ENCODE results near the gene HOXB2.

The HOXB2 gene

DNA sequence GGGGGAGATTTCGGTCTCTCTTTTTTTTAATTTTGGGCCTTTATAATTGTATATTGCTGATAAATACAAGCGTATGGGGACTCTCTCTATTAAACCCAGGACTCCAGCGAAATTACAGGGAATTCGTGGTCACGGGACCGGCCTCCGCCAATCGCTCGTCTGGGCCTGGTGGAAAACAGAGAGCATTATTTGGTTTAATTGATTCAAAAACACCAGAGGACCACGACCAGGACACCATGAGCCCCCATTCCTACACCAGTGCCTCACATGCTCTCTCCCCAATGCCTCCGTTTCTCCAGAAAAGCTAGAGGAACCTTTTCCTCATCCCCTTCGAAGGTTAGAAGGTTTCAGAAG is at the start of gene HOXB2:
Gene HOXB2, minus strand, starts transcription at position 88 of the 354 bp plus-strand sequence. CDS start 198 bp downstream, outside the sequence.
- no peak for TF ChIP-seq EZH2phosphoT487 (IDR thresholded peaks at IDR 0.05; ENCODE audit: borderline replicate concordance, low read length)
- no peak for TF ChIP-seq CTCF (IDR thresholded peaks at IDR 0.05; ENCODE audit: low read depth, low read length, poor library complexity, severe bottlenecking)
- H3K36me3 ChIP-seq (ENCODE audit: control insufficient read depth, low read length), result no peaks in the 10 kb centered on the region
- H3K9me3 ChIP-seq (ENCODE audit: control insufficient read depth, insufficient read depth, low read length), result no peaks in the 10 kb centered on the region
- peaks cover 68% of the 10 kb centered on the region for H3K27me3 ChIP-seq (ENCODE audit: control insufficient read depth, low read length)
- no peak within 1 kb of the TSS for H3K27ac ChIP-seq (ENCODE audit: low read depth, low read length)
- H3K4me2 ChIP-seq (ENCODE audit: low read length), result no peak within 1 kb of the TSS
- no peaks in the 10 kb centered on the region for H3K9me2 ChIP-seq (replicated peaks; ENCODE audit: control insufficient read depth, low read length)
- no peaks in the 10 kb centered on the region for H3K79me2 ChIP-seq (ENCODE audit: control insufficient read depth, low read length)
- no peaks in the 10 kb centered on the region for H4K20me1 ChIP-seq (ENCODE audit: control insufficient read depth, insufficient read depth, low read depth, low read length)
- no peaks in the 10 kb centered on the region for H3F3A ChIP-seq (ENCODE audit: control insufficient read depth, insufficient read depth)
- no peaks in the 10 kb centered on the region for H3K4me1 ChIP-seq (ENCODE audit: control insufficient read depth, low read length)
- H3K4me3 ChIP-seq (ENCODE audit: low read length), result no peak within 1 kb of the TSS

DNA sequence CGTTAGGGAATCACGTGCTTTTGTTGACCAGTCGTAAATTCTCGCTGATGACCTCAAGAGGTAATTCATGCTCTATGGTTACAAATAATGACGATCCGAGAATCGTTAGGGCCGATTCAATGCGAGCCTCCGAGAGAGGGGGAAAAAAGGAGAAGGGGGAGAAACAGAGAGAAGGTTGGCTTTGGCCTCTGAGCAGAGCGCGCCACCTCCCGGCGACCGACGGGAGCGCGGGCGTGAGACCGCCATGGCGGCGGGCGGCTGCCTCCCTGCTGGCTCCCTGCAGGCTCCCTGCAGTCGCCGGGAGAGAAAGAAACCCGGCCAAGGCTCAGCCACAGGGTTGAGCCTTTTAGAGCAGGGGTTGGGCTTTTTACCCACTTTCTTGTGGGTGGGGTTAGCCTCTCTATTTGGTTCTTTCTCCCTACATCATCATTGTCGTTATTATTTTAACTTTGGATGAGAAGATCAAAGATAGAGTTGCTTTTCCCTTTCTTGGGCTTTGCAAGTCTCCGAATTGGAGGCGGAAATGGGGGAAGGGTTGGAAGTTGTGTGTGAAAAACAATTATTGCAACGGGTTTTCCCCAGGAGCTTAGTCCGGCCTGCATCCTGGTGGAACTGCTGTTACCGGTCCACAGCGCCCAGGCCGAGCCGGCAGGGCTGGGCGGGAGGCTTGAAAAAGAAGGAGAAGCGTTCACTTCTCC is 49.1 kb upstream of the HOXB2 start:
- no peaks in the 10 kb centered on the region for H3K36me3 ChIP-seq (ENCODE audit: control insufficient read depth, low read length)
- H3K27me3 ChIP-seq (ENCODE audit: control insufficient read depth, low read length), result peaks cover 73% of the 10 kb centered on the region
- H3K4me2 ChIP-seq (ENCODE audit: low read length), result no peak overlapping the region
- H3K79me2 ChIP-seq (ENCODE audit: control insufficient read depth, low read length), result no peaks in the 10 kb centered on the region
- no peak overlapping the region for H3K4me3 ChIP-seq (ENCODE audit: low read length)
- no peaks in the 10 kb centered on the region for H3K9me3 ChIP-seq (ENCODE audit: control insufficient read depth, insufficient read depth, low read length)
- H4K20me1 ChIP-seq (ENCODE audit: control insufficient read depth, insufficient read depth, low read depth, low read length), result peaks cover 3% of the 10 kb centered on the region; the same call in 1 of the 2 replicates
- peak; percentile 81 for TF ChIP-seq CTCF (IDR thresholded peaks at IDR 0.05; ENCODE audit: low read depth, low read length, poor library complexity, severe bottlenecking)
- TF ChIP-seq EZH2phosphoT487 (IDR thresholded peaks at IDR 0.05; ENCODE audit: borderline replicate concordance, low read length), result no peak
- H3K4me1 ChIP-seq (ENCODE audit: control insufficient read depth, low read length), result peaks cover 4% of the 10 kb centered on the region; the same call in 1 of the 2 replicates
- H3K27ac ChIP-seq (ENCODE audit: low read depth, low read length), result no peak overlapping the region
- no peaks in the 10 kb centered on the region for H3F3A ChIP-seq (ENCODE audit: control insufficient read depth, insufficient read depth)
- no peaks in the 10 kb centered on the region for H3K9me2 ChIP-seq (replicated peaks; ENCODE audit: control insufficient read depth, low read length)

DNA sequence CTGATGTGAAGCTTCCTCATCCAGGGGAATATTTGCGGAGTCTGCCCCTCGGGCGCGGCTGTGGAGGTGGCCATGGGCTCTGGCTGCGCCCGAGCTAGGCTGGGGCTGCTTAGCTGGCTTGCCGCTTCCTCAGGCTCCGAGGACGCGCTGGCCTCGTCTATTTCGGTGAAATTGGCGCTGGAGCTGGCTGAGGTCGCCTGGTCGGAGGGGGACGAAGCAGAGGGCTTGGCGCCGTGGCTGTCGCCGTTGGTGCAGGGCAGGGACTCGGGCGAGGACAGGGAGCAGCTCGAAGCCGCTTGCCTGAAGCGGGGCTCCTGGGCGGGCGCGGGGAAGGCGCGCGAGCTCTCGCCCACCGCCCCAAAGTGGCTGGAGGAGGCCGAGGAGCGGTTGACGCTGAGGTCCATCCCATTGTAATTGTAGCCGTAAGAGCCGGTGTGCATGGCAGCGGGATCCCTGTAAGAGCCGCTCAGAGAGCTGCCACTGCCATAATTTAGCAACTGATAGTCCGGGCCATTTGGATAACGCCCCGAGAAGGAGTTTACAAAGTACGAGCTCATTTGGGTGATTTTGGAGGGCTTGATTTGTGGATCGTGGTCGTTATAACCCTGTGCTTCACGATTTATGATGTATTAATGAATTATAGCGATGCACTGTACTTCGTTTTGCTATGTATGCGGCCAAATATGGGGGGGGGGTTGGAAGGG is 48.4 kb upstream of the HOXB2 start, which contains the start of gene HOXB5:
Gene HOXB5, minus strand, starts transcription at position 654 of the 704 bp plus-strand sequence. Its CDS starts 97 bp downstream, at position 557.
- Histone ChIP-seq H3K36me3 (ENCODE audit: control insufficient read depth, low read length) (no peaks in the 10 kb centered on the region), H4K20me1 (ENCODE audit: control insufficient read depth, insufficient read depth, low read depth, low read length) (peaks cover 3% of the 10 kb centered on the region; the same call in 1 of the 2 replicates), H3K4me1 (ENCODE audit: control insufficient read depth, low read length) (peaks cover 4% of the 10 kb centered on the region; the same call in 1 of the 2 replicates), H3K27ac (ENCODE audit: low read depth, low read length) (no peak within 1 kb of the TSS), H3K79me2 (ENCODE audit: control insufficient read depth, low read length) (no peaks in the 10 kb centered on the region), H3K4me2 (ENCODE audit: low read length) (no peak within 1 kb of the TSS), H3K27me3 (ENCODE audit: control insufficient read depth, low read length) (peaks cover 73% of the 10 kb centered on the region), H3K9me2 (replicated peaks; ENCODE audit: control insufficient read depth, low read length) (no peaks in the 10 kb centered on the region), H3K9me3 (ENCODE audit: control insufficient read depth, insufficient read depth, low read length) (no peaks in the 10 kb centered on the region), H3F3A (ENCODE audit: control insufficient read depth, insufficient read depth) (no peaks in the 10 kb centered on the region), H3K4me3 (ENCODE audit: low read length) (no peak within 1 kb of the TSS)
- TF ChIP-seq CTCF (IDR thresholded peaks at IDR 0.05; ENCODE audit: low read depth, low read length, poor library complexity, severe bottlenecking), result no peak
- TF ChIP-seq EZH2phosphoT487 (IDR thresholded peaks at IDR 0.05; ENCODE audit: borderline replicate concordance, low read length), result peak; percentile 50; the same call in 1 of the 2 replicates

Measured in DOHH2 (cell line).